KMS-11 (cell line): ENCODE results near the gene VSTM2B.

Source experiments
- H2AFZ ChIP-seq: fragments of 200-600 bp; sonication (generic); 2 replicates; pipeline ENCODE4 v1.6.1; 2016; ENCODE audit warnings: antibody characterized with exemption, mixed run types, low read depth
- H3K27ac ChIP-seq: fragments of 200-600 bp; sonication (generic); 2 replicates; pipeline ENCODE4 v1.6.1; 2016; ENCODE audit warnings: mild to moderate bottlenecking, mixed run types
- H3K27me3 ChIP-seq: fragments of 200-600 bp; sonication (generic); 2 replicates; pipeline ENCODE4 v1.6.1; 2017; ENCODE audit warnings: mild to moderate bottlenecking, low read depth, mixed run types, moderate library complexity; ENCODE audit not compliant: insufficient read depth
- H3K36me3 ChIP-seq: fragments of 200-600 bp; sonication (generic); 2 replicates; pipeline ENCODE4 v1.6.1; 2017; ENCODE audit warnings: mild to moderate bottlenecking, mixed run types; ENCODE audit not compliant: insufficient read depth
- H3K4me1 ChIP-seq: fragments of 200-600 bp; sonication (generic); 2 replicates; pipeline ENCODE4 v1.6.1; 2016; ENCODE audit warnings: mild to moderate bottlenecking, low read depth, mixed run types; ENCODE audit not compliant: poor library complexity, severe bottlenecking
- H3K4me2 ChIP-seq: fragments of 200-600 bp; sonication (generic); 2 replicates; pipeline ENCODE4 v1.7.0; 2016; ENCODE audit warnings: mild to moderate bottlenecking, mixed run types
- H3K4me3 ChIP-seq: fragments of 200-600 bp; sonication (generic); IDR thresholded peaks from 2 replicates; pipeline ENCODE4 v1.6.1; 2017; ENCODE audit warnings: low read depth, low read length, mixed read lengths; ENCODE audit not compliant: insufficient read depth
- H3K79me2 ChIP-seq: fragments of 200-600 bp; sonication (generic); 2 replicates; pipeline ENCODE4 v1.6.1; 2016; ENCODE audit warnings: low read depth, mixed run types; ENCODE audit not compliant: insufficient read depth
- H3K9ac ChIP-seq: fragments of 200-600 bp; sonication (generic); 2 replicates; pipeline ENCODE4 v1.6.1; 2016; ENCODE audit warnings: mild to moderate bottlenecking, mixed run types
- H4K20me1 ChIP-seq: fragments of 200-600 bp; sonication (generic); 2 replicates; pipeline ENCODE4 v1.6.1; 2016; ENCODE audit warnings: mild to moderate bottlenecking, mixed run types; ENCODE audit not compliant: insufficient read depth
- CTCF ChIP-seq: fragments of 200-600 bp; sonication (generic); conservative IDR thresholded peaks from 2 replicates; pipeline ENCODE4 v1.6.1; 2017; ENCODE audit warnings: low read depth, mild to moderate bottlenecking, antibody characterized with exemption, low read length, moderate library complexity, mixed read lengths

Gene VSTM2B

GRCh38 chr19:29546583-29547190 is 20.9 kb downstream of the VSTM2B start:
- no peak for TF ChIP-seq CTCF
- Histone ChIP-seq H2AFZ (no peak overlapping the region), H4K20me1 (no peaks in the 10 kb centered on the region), H3K4me2 (no peak overlapping the region), H3K4me3 (no peak overlapping the region), H3K27me3 (no peaks in the 10 kb centered on the region), H3K4me1 (no peaks in the 10 kb centered on the region), H3K27ac (no peak overlapping the region), H3K79me2 (no peaks in the 10 kb centered on the region), H3K9ac (no peak overlapping the region), H3K36me3 (no peaks in the 10 kb centered on the region)

- Histone ChIP-seq H4K20me1 (no peaks in the 10 kb centered on the region), H3K27ac (no peak overlapping the region), H3K27me3 (no peaks in the 10 kb centered on the region), H3K79me2 (no peaks in the 10 kb centered on the region), H3K9ac (no peak overlapping the region), H3K4me1 (no peaks in the 10 kb centered on the region), H3K4me2 (no peak overlapping the region), H3K4me3 (no peak overlapping the region), H3K36me3 (no peaks in the 10 kb centered on the region), H2AFZ (no peak overlapping the region)
- no peak for TF ChIP-seq CTCF
Observed at GRCh38 chr19:29547361-29547960, 21.7 kb downstream of the VSTM2B start.

- no peak for TF ChIP-seq CTCF
- H3K4me1 ChIP-seq: no peaks in the 10 kb centered on the region
- H3K27ac ChIP-seq: no peak overlapping the region
- no peak overlapping the region for H3K9ac ChIP-seq
- no peak overlapping the region for H2AFZ ChIP-seq
- no peaks in the 10 kb centered on the region for H3K27me3 ChIP-seq
- H4K20me1 ChIP-seq: no peaks in the 10 kb centered on the region
- no peaks in the 10 kb centered on the region for H3K36me3 ChIP-seq
- H3K79me2 ChIP-seq: no peaks in the 10 kb centered on the region
- no peak overlapping the region for H3K4me3 ChIP-seq
- H3K4me2 ChIP-seq: no peak overlapping the region
Observed at GRCh38 chr19:29547981-29548380, 22.2 kb downstream of the VSTM2B start.

- no peaks in the 10 kb centered on the region for H3K4me1 ChIP-seq
- H3K4me3 ChIP-seq: no peak overlapping the region
- H2AFZ ChIP-seq: no peak overlapping the region
- H3K9ac ChIP-seq: no peak overlapping the region
- H3K27me3 ChIP-seq: no peaks in the 10 kb centered on the region
- H4K20me1 ChIP-seq: no peaks in the 10 kb centered on the region
- H3K4me2 ChIP-seq: no peak overlapping the region
- H3K79me2 ChIP-seq: no peaks in the 10 kb centered on the region
- no peaks in the 10 kb centered on the region for H3K36me3 ChIP-seq
- TF ChIP-seq CTCF: no peak
- H3K27ac ChIP-seq: no peak overlapping the region
Observed at GRCh38 chr19:29548483-29549085, 22.8 kb downstream of the VSTM2B start.
